GM13977 (cell line): ENCODE results near the gene CEP83.
A peak's percentile ranks its signal among the peaks of the same experiment; 100 is the strongest.

Experiments
- DNase-seq: peaks from one replicate; pipeline ENCODE4 v3.0.0; 2012; ENCODE audit warnings: low spot score
- in situ Hi-C: fragments of 300-500 bp; cut with MboI; formaldehyde crosslinking; loops from one replicate; pipeline ENCODE4 v1.12.0; 2022; ENCODE audit warnings: low sequenced_read_pairs, low pct_unique_long_range_greater_than_20kb, mixed read lengths, inconsistent platforms; ENCODE audit not compliant: unreplicated experiment
- TF ChIP-seq, protein P1 (sequence below): IDR thresholded peaks from 2 replicates; pipeline ENCODE4 v1.5.1; 2012; ENCODE audit warnings: mild to moderate bottlenecking, control low read depth; ENCODE audit not compliant: insufficient read depth; ENCODE audit errors: extremely low read depth, missing control alignments

Gene CEP83, protein sequence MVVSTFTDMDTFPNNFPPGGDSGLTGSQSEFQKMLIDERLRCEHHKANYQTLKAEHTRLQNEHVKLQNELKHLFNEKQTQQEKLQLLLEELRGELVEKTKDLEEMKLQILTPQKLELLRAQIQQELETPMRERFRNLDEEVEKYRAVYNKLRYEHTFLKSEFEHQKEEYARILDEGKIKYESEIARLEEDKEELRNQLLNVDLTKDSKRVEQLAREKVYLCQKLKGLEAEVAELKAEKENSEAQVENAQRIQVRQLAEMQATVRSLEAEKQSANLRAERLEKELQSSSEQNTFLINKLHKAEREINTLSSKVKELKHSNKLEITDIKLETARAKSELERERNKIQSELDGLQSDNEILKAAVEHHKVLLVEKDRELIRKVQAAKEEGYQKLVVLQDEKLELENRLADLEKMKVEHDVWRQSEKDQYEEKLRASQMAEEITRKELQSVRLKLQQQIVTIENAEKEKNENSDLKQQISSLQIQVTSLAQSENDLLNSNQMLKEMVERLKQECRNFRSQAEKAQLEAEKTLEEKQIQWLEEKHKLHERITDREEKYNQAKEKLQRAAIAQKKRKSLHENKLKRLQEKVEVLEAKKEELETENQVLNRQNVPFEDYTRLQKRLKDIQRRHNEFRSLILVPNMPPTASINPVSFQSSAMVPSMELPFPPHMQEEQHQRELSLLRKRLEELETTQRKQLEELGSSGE

DNA sequence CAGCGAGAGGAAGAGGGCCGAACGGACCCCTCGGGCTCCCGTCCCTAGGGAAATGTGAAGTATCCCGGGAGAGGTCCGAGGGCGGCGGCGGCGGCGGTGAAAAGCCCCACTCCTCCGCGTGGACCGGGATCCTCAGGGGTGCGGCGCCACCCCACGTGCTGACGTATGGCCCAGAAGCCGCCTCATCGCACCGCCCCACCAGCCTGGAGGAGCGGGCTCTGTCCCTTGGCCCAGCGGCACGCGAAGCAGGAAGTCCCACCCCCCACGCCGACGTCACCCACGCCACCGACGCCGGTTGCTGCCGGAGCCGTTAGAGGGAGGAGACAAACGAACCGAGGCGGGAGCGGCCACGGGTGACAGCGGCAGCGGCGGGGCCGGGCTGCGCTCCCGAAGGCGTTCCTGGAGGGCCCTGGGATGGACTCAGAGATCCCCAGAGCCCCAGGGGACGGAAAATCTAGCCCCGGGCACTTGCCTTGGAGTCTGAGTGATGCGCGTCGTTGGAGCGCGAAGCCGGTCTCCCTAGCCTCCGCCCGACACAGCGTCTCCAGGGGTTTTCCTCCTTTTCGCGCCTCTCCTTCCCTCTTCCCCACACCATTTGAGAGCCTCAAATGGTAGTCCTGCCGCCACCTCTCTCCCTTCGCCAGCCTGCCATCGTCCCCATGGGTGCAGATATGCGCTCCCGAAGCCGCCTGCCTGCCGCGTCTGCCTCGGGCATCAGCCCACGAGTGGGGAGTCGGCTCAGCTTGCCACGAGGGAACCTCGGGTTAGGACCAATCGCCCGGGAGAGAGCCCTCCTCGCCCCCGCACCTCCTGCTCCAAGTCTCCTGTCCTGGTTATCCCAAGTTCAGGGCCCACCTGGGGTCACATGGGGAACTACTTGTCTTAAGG is at the start of gene CEP83:
Gene CEP83, minus strand, starts transcription at position 140 of the 888 bp plus-strand sequence. CDS start 47,377 bp downstream, outside the sequence.
- DNase-seq = peak; percentile 94
- TF ChIP-seq, protein P1, sequence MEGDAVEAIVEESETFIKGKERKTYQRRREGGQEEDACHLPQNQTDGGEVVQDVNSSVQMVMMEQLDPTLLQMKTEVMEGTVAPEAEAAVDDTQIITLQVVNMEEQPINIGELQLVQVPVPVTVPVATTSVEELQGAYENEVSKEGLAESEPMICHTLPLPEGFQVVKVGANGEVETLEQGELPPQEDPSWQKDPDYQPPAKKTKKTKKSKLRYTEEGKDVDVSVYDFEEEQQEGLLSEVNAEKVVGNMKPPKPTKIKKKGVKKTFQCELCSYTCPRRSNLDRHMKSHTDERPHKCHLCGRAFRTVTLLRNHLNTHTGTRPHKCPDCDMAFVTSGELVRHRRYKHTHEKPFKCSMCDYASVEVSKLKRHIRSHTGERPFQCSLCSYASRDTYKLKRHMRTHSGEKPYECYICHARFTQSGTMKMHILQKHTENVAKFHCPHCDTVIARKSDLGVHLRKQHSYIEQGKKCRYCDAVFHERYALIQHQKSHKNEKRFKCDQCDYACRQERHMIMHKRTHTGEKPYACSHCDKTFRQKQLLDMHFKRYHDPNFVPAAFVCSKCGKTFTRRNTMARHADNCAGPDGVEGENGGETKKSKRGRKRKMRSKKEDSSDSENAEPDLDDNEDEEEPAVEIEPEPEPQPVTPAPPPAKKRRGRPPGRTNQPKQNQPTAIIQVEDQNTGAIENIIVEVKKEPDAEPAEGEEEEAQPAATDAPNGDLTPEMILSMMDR = no peak
- in situ Hi-C loops = no loop called here

DNA sequence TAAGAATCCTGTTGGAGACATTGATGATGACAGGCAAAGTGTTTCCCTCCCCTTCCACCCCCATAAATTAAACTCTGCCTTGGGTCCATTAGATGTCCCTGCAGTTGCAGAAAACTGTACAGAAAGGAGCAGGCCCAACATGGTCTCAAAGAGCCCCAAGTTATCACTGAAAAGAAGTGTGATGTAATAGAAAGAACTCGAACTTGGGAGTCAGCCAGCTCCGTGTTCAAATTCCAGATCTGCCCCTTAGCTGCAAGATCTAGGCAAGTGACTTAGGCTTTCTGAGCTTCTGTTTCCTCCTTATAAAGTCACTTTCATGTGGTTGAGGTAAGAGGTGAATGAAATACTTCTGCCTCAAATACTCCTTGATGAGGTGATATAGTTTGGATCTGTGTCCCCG is 49.6 kb upstream of the CEP83 start:
- TF ChIP-seq, protein P1 = no peak
- in situ Hi-C loops = no loop called here
- DNase-seq = no peak

DNA sequence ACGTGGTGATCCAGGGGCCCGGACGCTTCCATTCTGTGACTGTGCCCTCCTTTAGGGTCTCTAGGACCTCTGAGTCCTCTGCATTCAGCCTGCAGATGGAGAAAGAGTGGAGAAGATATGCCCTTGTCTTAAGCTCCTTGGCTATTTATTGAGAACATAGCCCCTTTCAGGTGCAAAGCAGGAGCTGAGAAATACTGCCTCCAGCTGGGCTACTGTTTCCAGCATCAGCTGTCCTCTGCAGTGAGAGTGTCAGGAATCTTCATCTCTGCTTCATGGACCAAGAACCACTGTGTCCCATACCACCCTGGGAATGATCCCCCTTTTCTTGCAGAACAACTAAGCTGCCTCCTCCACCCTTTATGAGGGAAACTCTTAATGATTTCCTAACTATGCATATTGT is 47.8 kb upstream of the CEP83 start:
- in situ Hi-C loops = no loop called here
- DNase-seq = no peak

DNA sequence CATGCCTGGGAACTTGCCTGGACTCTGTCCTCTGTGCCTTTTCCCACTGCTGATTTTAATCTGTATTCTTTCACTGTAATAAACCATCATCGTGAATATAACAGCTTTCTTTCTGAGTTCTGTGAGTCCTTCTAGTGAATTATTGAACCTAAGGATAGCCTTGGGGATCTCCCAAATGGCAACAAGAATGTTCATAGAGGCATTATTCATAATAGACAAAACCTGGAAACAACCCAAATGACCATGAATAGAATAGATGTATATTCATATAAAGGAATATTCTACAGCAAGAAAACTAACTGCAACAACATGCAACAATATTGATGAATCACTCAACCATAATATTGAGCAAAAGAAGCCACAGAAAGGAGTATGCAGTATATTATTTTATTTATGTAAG is 44.7 kb upstream of the CEP83 start:
- in situ Hi-C loops = no loop called here
- no peak for DNase-seq
- TF ChIP-seq, protein P1 = no peak

More for the DNA sequence above, 47.8 kb upstream of the CEP83 start:
- TF ChIP-seq, protein P1 = no peak

DNA sequence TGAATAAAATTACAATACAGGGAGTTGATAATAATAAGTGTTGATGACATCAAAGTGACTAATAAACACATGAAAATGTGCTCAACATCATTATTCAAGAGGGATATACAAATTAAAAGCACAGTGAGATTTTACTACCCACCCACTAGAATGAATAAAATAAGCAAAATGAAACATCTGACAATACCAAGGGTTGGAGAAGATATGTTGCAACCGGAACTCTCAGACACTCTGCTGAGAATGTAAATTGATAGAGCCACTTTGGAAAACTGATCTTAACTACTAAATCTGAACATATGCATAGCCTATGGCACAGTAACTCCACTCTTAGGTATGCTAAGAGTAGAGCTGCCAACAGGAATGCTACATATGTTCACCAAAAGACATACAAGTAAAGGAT is 44.0 kb upstream of the CEP83 start:
- TF ChIP-seq, protein P1 = no peak
- DNase-seq = no peak
- in situ Hi-C loops = no loop called here
